Cardiac muscle cell (in vitro differentiated cells and primary cell): ENCODE measurements around the gene PPP4C. TPM values are rescaled to one million over a fixed set of nuclear protein-coding genes. Genes with fewer than 3 reads are reported as not detected.
A peak's percentile ranks its signal among the peaks of the same experiment; 100 is the strongest.

Experiments
- DNase-seq, 2 donors: peaks; one replicate each; pipeline versions ENCODE4 v3.0.0 to v3.0.0-alpha.2; 2010 to 2017; ENCODE audit warnings: low read depth in 1 of 2, low spot score in 1 of 2
- H3K27ac ChIP-seq: fragments of 200-600 bp; sonication (generic); 2 replicates; pipeline ENCODE4 v1.5.1; 2016
- H3K27me3 ChIP-seq: fragments of 200-600 bp; sonication (generic); 2 replicates; pipeline ENCODE4 v1.6.0; 2016; ENCODE audit warnings: control low read depth
- H3K36me3 ChIP-seq: fragments of 200-600 bp; sonication (generic); 2 replicates; pipeline ENCODE4 v1.5.1; 2016; ENCODE audit warnings: control low read depth
- H3K4me1 ChIP-seq: fragments of 200-600 bp; sonication (generic); 2 replicates; pipeline ENCODE4 v1.8.1; 2017; ENCODE audit warnings: low read depth, mild to moderate bottlenecking, mixed run types
- H3K4me3 ChIP-seq: fragments of 200-600 bp; sonication (generic); 2 replicates; pipeline ENCODE4 v1.5.1; 2016; ENCODE audit warnings: mild to moderate bottlenecking
- H3K9me3 ChIP-seq: fragments of 200-600 bp; sonication (generic); 2 replicates; pipeline ENCODE4 v1.5.1; 2017; ENCODE audit warnings: low read depth, mild to moderate bottlenecking, control low read depth
- polyA plus RNA-seq: library from polyadenylated mRNA; unstranded; fragments of >200 nt; fragmentation: Nextera tagmentation; extraction: Ambion mirVana; gene quantifications from 2 replicates; pipeline ENCODE4 v1.2.1, GENCODE V29; 2016
- total RNA-seq: library from RNA; depleted of rRNA; stranded (reverse); fragments of >200 nt; gene quantifications from 2 replicates; pipeline ENCODE4 v1.2.3, GENCODE V29; 2016
- TF ChIP-seq, protein P1 (sequence below): IDR thresholded peaks from 2 replicates; pipeline ENCODE4 v1.5.1; 2012; ENCODE audit warnings: low read depth, mild to moderate bottlenecking, low read length

The PPP4C gene
- total and polyA plus RNA-seq, 2 experiments from 2014 or later: 94.3 to 217 TPM

DNA sequence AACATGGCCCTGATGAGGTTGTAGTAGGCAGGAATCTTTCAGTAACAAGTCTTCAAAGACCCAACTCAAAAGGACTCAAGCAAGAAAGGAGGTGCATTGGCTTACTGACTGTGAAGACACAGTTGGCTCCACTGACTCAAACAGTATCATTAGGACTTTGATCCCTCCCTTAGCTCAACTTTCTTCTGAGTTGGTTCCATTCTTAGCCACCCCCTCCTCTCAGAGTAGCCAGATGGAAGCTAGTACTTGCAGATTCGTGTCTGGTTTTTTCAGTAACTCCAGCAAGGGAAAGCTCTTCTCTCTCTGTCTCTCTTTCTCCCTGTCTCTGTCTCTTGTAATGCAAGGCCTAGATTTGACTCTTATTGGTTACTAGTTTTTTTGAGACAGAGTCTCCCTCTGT, 52.2 kb downstream of the PPP4C start:
- Histone ChIP-seq H3K27me3 (no peaks in the 10 kb centered on the region), H3K4me1 (no peaks in the 10 kb centered on the region), H3K9me3 (no peaks in the 10 kb centered on the region), H3K4me3 (no peak overlapping the region), H3K36me3 (no peaks in the 10 kb centered on the region), H3K27ac (no peak overlapping the region)
- TF ChIP-seq, protein P1, sequence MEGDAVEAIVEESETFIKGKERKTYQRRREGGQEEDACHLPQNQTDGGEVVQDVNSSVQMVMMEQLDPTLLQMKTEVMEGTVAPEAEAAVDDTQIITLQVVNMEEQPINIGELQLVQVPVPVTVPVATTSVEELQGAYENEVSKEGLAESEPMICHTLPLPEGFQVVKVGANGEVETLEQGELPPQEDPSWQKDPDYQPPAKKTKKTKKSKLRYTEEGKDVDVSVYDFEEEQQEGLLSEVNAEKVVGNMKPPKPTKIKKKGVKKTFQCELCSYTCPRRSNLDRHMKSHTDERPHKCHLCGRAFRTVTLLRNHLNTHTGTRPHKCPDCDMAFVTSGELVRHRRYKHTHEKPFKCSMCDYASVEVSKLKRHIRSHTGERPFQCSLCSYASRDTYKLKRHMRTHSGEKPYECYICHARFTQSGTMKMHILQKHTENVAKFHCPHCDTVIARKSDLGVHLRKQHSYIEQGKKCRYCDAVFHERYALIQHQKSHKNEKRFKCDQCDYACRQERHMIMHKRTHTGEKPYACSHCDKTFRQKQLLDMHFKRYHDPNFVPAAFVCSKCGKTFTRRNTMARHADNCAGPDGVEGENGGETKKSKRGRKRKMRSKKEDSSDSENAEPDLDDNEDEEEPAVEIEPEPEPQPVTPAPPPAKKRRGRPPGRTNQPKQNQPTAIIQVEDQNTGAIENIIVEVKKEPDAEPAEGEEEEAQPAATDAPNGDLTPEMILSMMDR: no peak
- DNase-seq: no peak

DNA sequence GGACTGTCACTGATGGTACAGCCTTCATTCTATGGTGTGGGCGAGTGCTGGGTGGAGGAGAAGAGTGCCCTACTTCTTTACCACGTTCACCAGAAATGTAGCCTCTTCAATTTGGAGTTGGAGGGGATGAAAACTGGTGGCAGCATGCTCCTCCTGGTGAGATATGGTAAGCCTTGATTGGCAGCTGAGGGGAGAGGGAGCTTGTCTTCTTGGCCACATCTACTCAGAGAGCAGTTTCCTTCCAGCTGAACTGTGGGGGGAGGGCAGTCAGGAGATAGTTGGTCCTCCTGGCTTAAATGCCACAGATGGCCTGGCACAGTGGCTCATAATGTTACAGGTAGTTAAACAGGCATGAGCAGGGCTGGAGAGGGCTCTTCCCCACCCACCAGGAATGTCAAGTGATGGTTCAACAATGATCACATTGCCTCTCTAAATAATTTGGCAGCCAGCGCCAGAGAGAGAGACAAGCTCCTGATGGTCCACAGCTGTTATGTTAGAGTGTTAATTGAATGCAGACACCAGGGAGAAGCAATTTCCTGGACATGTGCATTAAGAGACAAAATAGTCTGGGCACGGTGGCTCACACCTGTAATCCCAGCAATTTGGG, 56.2 kb downstream of the PPP4C start:
- no peaks in the 10 kb centered on the region for H3K36me3 ChIP-seq
- H3K4me3 ChIP-seq: no peak overlapping the region
- peak in 1 of 2 donors; percentile 55 for DNase-seq
- H3K4me1 ChIP-seq: no peaks in the 10 kb centered on the region
- H3K27me3 ChIP-seq: no peaks in the 10 kb centered on the region
- TF ChIP-seq, protein P1: no peak
- no peaks in the 10 kb centered on the region for H3K9me3 ChIP-seq
- H3K27ac ChIP-seq: no peak overlapping the region

GRCh38 chr16:30132591-30132990, 56.8 kb downstream of the PPP4C start:
- Histone ChIP-seq H3K27ac (no peak overlapping the region), H3K4me1 (no peaks in the 10 kb centered on the region), H3K4me3 (no peak overlapping the region), H3K27me3 (no peaks in the 10 kb centered on the region), H3K36me3 (no peaks in the 10 kb centered on the region), H3K9me3 (no peaks in the 10 kb centered on the region)
- DNase-seq: no peak
- TF ChIP-seq, protein P1: no peak

Other genes starting within 250 kb of the PPP4C start
- 138 and 139 TPM in 2 replicates for gene CDIPT, start 212.8 kb upstream of the PPP4C start, total RNA-seq
- 144 TPM in 2 replicates for gene CDIPT, start 212.8 kb upstream of the PPP4C start, polyA plus RNA-seq
- gene SEZ6L2, start 176.4 kb upstream of the PPP4C start, total RNA-seq: 13.9 and 21.1 TPM in 2 replicates
- gene SEZ6L2, start 176.4 kb upstream of the PPP4C start, polyA plus RNA-seq: 5.8 and 10.3 TPM in 2 replicates
- 1.8 and 3.9 TPM in 2 replicates for gene ASPHD1, start 175.5 kb upstream of the PPP4C start, total RNA-seq
- 1.8 and 2.3 TPM in 2 replicates for gene ASPHD1, start 175.5 kb upstream of the PPP4C start, polyA plus RNA-seq
- 17.6 and 22.1 TPM in 2 replicates for gene KCTD13, start 149.8 kb upstream of the PPP4C start, total RNA-seq
- 22.3 and 23.3 TPM in 2 replicates for gene KCTD13, start 149.8 kb upstream of the PPP4C start, polyA plus RNA-seq
- 73.7 and 110 TPM in 2 replicates for gene TMEM219, start 113.9 kb upstream of the PPP4C start, total RNA-seq
- gene TMEM219, start 113.9 kb upstream of the PPP4C start, polyA plus RNA-seq: 109 and 156 TPM in 2 replicates
- 69.4 and 70.9 TPM in 2 replicates for gene TAOK2, start 102.1 kb upstream of the PPP4C start, total RNA-seq
- gene TAOK2, start 102.1 kb upstream of the PPP4C start, polyA plus RNA-seq: 25.8 and 36.2 TPM in 2 replicates
- 22.2 and 25.6 TPM in 2 replicates for gene HIRIP3, start 80.4 kb upstream of the PPP4C start, total RNA-seq
- 26.7 and 32.5 TPM in 2 replicates for gene HIRIP3, start 80.4 kb upstream of the PPP4C start, polyA plus RNA-seq
- 83.7 and 167 TPM in 2 replicates for gene INO80E, start 79.8 kb upstream of the PPP4C start, total RNA-seq
- 17.1 and 19.0 TPM in 2 replicates for gene INO80E, start 79.8 kb upstream of the PPP4C start, polyA plus RNA-seq
- 1.6 and 7.2 TPM in 2 replicates for gene DOC2A, start 65.0 kb upstream of the PPP4C start, total RNA-seq
- 3.3 and 6.9 TPM in 2 replicates for gene DOC2A, start 65.0 kb upstream of the PPP4C start, polyA plus RNA-seq
- not detected in 2 replicates for gene C16orf92, start 52.8 kb upstream of the PPP4C start, total RNA-seq
- gene C16orf92, start 52.8 kb upstream of the PPP4C start, polyA plus RNA-seq: not detected in 2 replicates
- 0.21 and 0.36 TPM in 2 replicates for gene TLCD3B, start 44.7 kb upstream of the PPP4C start, total RNA-seq
- not detected in 2 replicates for gene TLCD3B, start 44.7 kb upstream of the PPP4C start, polyA plus RNA-seq
- gene ALDOA, start 10.2 kb upstream of the PPP4C start, total RNA-seq: 3,852 and 5,767 TPM in 2 replicates
- 5,441 and 6,816 TPM in 2 replicates for gene ALDOA, start 10.2 kb upstream of the PPP4C start, polyA plus RNA-seq
- 1.6 and 5.0 TPM in 2 replicates for gene TBX6, start 15.9 kb downstream of the PPP4C start, total RNA-seq
- 2.2 and 8.9 TPM in 2 replicates for gene TBX6, start 15.9 kb downstream of the PPP4C start, polyA plus RNA-seq
- 67.1 and 107 TPM in 2 replicates for gene YPEL3, start 20.2 kb downstream of the PPP4C start, total RNA-seq
- 115 and 143 TPM in 2 replicates for gene YPEL3, start 20.2 kb downstream of the PPP4C start, polyA plus RNA-seq
- gene GDPD3, start 37.5 kb downstream of the PPP4C start, total RNA-seq: 1.7 and 2.0 TPM in 2 replicates
- gene GDPD3, start 37.5 kb downstream of the PPP4C start, polyA plus RNA-seq: 0.72 and 0.96 TPM in 2 replicates
- 57.2 and 70.2 TPM in 2 replicates for gene MAPK3, start 47.2 kb downstream of the PPP4C start, total RNA-seq
- gene MAPK3, start 47.2 kb downstream of the PPP4C start, polyA plus RNA-seq: 29.7 and 35.9 TPM in 2 replicates
- gene CORO1A, start 107.6 kb downstream of the PPP4C start, total RNA-seq: 0.92 and 3.2 TPM in 2 replicates
- 2.0 and 3.4 TPM in 2 replicates for gene CORO1A, start 107.6 kb downstream of the PPP4C start, polyA plus RNA-seq
- gene BOLA2B, start 117.7 kb downstream of the PPP4C start, total RNA-seq: 254 and 290 TPM in 2 replicates
- gene BOLA2B, start 117.7 kb downstream of the PPP4C start, polyA plus RNA-seq: 89.4 and 146 TPM in 2 replicates
- 61.6 and 76.1 TPM in 2 replicates for gene SLX1A, start 117.9 kb downstream of the PPP4C start, total RNA-seq
- 67.3 and 85.1 TPM in 2 replicates for gene SLX1A, start 117.9 kb downstream of the PPP4C start, polyA plus RNA-seq
- gene SULT1A3, start 123.3 kb downstream of the PPP4C start, total RNA-seq: 3.7 and 4.2 TPM in 2 replicates
- gene SULT1A3, start 123.3 kb downstream of the PPP4C start, polyA plus RNA-seq: 7.7 and 17.1 TPM in 2 replicates
- 0.07 and 3.2 TPM in 2 replicates for gene NPIPB13, start 172.5 kb downstream of the PPP4C start, total RNA-seq
- 4.1 and 5.3 TPM in 2 replicates for gene NPIPB13, start 172.5 kb downstream of the PPP4C start, polyA plus RNA-seq